Measurements from ENCODE around the gene TCF7. TPM values are rescaled to one million over a fixed set of nuclear protein-coding genes. Genes with fewer than 3 reads are reported as not detected.
A peak's percentile ranks its signal among the peaks of the same experiment; 100 is the strongest.

The TCF7 gene
- total and polyA plus RNA-seq, 12 donors = 2.8 to 9.6 (median 6.3) TPM

DNA sequence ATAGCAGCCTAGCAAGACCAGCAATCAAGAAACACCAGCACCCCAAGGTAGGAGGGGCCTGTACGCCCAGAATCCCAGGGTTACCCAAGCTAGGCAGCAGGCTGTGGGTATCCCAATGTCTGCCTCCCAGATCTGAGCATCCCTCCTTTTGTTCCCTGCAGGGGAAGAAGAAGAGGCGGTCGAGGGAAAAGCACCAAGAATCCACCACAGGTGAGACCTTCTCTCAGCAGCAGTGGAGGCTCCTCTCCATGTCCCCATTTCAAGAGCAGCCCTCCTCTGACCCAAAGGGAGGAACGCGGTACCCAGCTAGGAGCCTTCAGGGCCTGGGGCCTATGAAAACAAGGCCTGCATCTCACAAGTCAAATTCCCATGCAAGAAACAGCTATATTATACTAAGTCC, 28.9 kb downstream of the TCF7 start:
- DNase-seq = peak in 3 of 7 donors; percentile 5 to 45 (median 15)
- Histone ChIP-seq H3K9me3 (replicated peaks in 1 of 3) (no peaks in the 10 kb centered on the region), H3K36me3 (replicated peaks in 1 of 2) (peaks cover 0 to 52% of the 10 kb centered on the region in 2 donors), H3K4me1 (replicated peaks in 1 of 2) (peaks cover 4 to 13% of the 10 kb centered on the region in 2 donors), H3K4me3 (no peak overlapping the region), H3K27me3 (no peaks in the 10 kb centered on the region), H3K27ac (no peak overlapping the region)
- intact Hi-C loops (cut with DNase I) = loop anchor here (2.0 to 5.0 kb wide), 3 partner anchors 41 to 105 kb away; no protein-coding TSS in a partner anchor
- WGBS, 4 donors = 84 to 96% (median 91%) methylated on average over 3 to 5 of the region's 5 CpGs
- TF ChIP-seq POLR2A (IDR thresholded peaks at IDR 0.05) = no peak
- TF ChIP-seq, protein P1, sequence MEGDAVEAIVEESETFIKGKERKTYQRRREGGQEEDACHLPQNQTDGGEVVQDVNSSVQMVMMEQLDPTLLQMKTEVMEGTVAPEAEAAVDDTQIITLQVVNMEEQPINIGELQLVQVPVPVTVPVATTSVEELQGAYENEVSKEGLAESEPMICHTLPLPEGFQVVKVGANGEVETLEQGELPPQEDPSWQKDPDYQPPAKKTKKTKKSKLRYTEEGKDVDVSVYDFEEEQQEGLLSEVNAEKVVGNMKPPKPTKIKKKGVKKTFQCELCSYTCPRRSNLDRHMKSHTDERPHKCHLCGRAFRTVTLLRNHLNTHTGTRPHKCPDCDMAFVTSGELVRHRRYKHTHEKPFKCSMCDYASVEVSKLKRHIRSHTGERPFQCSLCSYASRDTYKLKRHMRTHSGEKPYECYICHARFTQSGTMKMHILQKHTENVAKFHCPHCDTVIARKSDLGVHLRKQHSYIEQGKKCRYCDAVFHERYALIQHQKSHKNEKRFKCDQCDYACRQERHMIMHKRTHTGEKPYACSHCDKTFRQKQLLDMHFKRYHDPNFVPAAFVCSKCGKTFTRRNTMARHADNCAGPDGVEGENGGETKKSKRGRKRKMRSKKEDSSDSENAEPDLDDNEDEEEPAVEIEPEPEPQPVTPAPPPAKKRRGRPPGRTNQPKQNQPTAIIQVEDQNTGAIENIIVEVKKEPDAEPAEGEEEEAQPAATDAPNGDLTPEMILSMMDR (IDR thresholded peaks at IDR 0.05) = no peak

DNA sequence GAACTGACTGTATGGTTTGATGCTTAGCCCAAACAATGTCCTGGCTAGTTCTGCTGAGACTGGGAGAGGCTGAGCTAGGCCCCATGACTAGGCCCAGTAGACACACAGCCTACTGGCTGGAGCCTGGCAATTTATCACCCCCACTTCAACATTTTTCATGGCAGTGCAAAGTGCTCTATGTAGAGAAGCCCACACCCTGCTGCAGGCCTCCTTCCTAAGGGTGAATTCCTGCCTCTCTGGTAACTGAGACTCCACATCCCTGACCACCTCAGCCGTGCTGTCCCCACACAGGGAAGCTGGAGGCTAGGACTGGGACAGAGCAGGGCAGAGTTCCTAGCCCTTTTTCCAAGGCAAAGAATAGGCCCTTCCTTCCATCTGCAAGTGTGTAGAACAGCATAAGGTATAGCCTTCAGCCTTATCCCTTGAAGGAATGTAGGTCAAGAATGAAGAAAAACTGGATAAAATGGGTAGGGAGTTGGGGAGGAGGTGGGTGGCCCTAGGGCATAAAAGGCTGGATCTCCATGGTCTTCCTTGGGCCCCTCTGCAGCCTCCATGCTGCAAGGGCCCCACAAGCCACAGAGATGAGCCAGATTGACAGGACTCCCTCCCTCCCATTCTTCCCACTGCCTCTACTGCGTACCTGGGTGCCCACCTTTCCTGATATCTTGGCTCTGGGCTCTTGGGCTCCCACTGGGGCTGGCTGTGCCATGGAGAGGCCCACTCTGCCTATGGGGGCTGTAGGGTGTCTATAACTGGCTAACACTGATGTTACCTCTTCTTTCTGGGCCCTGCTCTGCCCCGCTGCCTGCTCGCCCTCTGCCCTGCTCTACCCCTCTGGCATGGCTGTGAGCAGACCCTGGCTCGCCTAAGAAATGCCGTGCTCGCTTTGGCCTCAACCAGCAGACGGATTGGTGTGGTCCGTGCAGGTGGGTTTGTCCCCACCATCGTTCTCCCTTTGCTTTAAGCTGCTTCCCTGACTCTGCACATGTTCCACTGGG, 29.8 kb downstream of the TCF7 start:
- H3K4me1 ChIP-seq (replicated peaks in 1 of 2) = peaks cover 4 to 8% of the 10 kb centered on the region in 2 donors
- no peak overlapping the region for H3K27ac ChIP-seq
- DNase-seq = peak in 3 of 7 donors; percentile 9 to 48 (median 18)
- 92 to 95% (median 93%) methylated on average over 10 of the region's 10 CpGs for WGBS, 4 donors
- no peaks in the 10 kb centered on the region for H3K9me3 ChIP-seq (replicated peaks in 1 of 3)
- intact Hi-C loops (cut with DNase I) = loop anchor here (2.0 to 5.0 kb wide), 3 partner anchors 42 to 105 kb away; no protein-coding TSS in a partner anchor
- no peak for TF ChIP-seq POLR2A (IDR thresholded peaks at IDR 0.05)
- H3K36me3 ChIP-seq (replicated peaks in 1 of 2) = peaks cover 0 to 60% of the 10 kb centered on the region in 2 donors
- no peak overlapping the region for H3K4me3 ChIP-seq
- no peaks in the 10 kb centered on the region for H3K27me3 ChIP-seq

DNA sequence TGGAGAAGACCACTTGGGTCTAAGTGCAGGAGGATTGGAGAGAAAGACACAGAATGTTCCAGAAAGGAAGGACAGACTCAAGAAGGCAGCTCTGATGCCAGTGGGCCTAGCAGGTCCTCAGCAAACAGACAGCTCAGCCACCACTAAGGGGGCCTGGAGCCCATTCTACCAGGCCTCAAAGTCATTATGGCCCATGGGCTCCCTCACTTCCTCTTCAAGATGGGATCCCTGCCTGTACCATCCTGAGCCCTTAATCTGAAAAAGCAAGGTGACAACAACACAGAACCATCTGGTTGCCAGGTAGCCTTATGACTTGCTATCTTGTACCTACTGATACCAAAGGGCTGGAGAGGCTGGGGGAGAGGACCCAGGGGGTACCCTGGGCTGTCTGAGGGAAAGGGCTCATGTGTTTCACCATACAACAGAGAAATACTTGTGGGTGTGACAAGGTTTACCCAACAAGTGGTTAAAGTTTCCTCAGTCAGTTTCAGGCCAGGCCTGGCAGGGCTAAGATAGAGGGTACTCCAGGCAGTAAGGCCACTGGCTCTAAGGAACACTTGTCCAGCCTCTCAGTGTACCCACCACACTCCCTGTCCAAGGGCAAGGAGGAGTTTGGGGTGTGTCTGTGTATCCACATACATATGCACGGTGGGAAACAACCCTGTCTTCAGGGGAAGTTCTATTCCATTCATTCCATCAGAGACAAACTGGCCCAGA, 30.7 kb downstream of the TCF7 start:
- peaks cover 0 to 70% of the 10 kb centered on the region in 2 donors for H3K36me3 ChIP-seq (replicated peaks in 1 of 2)
- H3K27me3 ChIP-seq = no peaks in the 10 kb centered on the region
- H3K9me3 ChIP-seq (replicated peaks in 1 of 3) = no peaks in the 10 kb centered on the region
- TF ChIP-seq, protein P1 (IDR thresholded peaks at IDR 0.05) = no peak
- TF ChIP-seq POLR2A (IDR thresholded peaks at IDR 0.05) = no peak
- peaks cover under 1 to 16% of the 10 kb centered on the region in 2 donors for H3K4me1 ChIP-seq (replicated peaks in 1 of 2)
- H3K4me3 ChIP-seq = no peak overlapping the region
- 63 to 71% methylated on average over 1 of the region's 1 CpG; no CpG with 5 or more reads in 2 of the 4 donors for WGBS, 4 donors
- DNase-seq = peak in 2 of 7 donors; percentile 5 to 18
- H3K27ac ChIP-seq = peak overlapping the region in 1 of 5 donors; percentile 13
- intact Hi-C loops (cut with DNase I) = no loop called here

DNA sequence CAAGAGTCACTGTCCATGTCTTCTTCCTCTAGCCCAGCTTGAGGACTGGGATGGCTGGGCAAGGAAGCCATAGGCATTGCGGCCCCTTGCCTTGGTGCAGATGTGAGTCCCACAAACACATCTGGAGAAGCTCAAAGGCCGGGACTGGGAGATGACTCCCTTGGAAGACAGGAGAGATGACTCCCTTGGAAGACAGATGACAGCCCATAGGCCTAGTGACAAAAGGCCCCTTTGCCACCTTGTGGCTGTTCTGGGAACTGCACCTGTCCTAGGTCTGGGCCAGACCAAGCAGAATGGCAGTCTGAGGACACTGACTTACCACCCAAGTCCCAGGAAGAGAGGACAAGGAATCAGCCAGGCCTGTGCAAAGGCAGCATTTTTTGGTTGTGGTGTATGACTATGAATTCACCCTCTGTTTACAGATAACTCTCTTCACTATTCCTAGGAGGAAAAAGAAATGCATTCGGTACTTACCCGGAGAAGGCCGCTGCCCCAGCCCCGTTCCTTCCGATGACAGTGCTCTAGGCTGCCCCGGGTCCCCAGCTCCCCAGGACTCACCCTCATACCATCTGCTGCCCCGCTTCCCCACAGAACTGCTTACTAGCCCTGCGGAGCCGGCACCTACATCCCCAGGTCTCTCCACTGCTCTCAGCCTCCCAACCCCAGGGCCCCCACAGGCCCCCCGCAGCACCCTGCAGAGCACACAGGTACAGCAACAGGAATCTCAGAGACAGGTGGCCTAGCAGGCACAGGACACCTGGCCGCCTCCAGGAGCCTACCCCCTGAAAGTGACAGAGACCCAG, 31.5 kb downstream of the TCF7 start:
- Histone ChIP-seq H3K36me3 (replicated peaks in 1 of 2) (peaks cover 0 to 78% of the 10 kb centered on the region in 2 donors), H3K4me3 (no peak overlapping the region), H3K9me3 (replicated peaks in 1 of 3) (no peaks in the 10 kb centered on the region), H3K4me1 (replicated peaks in 1 of 2) (peaks cover 0 to 19% of the 10 kb centered on the region in 2 donors), H3K27me3 (no peaks in the 10 kb centered on the region), H3K27ac (peak overlapping the region in 1 of 5 donors; percentile 16)
- intact Hi-C loops (cut with DNase I) = no loop called here
- WGBS, 4 donors = 84% methylated on average over 10 to 13 of the region's 13 CpGs
- peak; percentile 81 to 95 (median 85) for DNase-seq
- TF ChIP-seq POLR2A (IDR thresholded peaks at IDR 0.05) = no peak
- TF ChIP-seq, protein P1 (IDR thresholded peaks at IDR 0.05) = peak; percentile 93 to 95 (median 94)
